ENCODE measurements around the gene MAPK7. TPM values are rescaled to one million over a fixed set of nuclear protein-coding genes. Genes with fewer than 3 reads are reported as not detected.

Gene MAPK7
- total and polyA plus RNA-seq, 2 of the 8 experiments (the other 6 are each of a cell fraction or from before 2014, with no cell fraction given), result 15.2 to 28.1 TPM

GRCh38 chr17:19410091-19410490, 31.8 kb downstream of the MAPK7 start (continued):
- no peak for TF ChIP-seq CHD7 (IDR thresholded peaks at IDR 0.05; ENCODE audit: insufficient replicate concordance, low read length)
- TF ChIP-seq JUND (IDR thresholded peaks at IDR 0.05; ENCODE audit: low read length), result no peak
- no peak for TF ChIP-seq SP4 (IDR thresholded peaks at IDR 0.05; ENCODE audit: low read length)
- no peak for TF ChIP-seq MAFK (IDR thresholded peaks at IDR 0.05; ENCODE audit: low read depth, low read length)

Data from H1 (cell line).